ENCODE results near the gene EGR4. TPM values are rescaled to one million over a fixed set of nuclear protein-coding genes. Genes with fewer than 3 reads are reported as not detected.

The EGR4 gene
- total RNA-seq, 1 donor from 2014 or later, result 0.12 TPM

DNA sequence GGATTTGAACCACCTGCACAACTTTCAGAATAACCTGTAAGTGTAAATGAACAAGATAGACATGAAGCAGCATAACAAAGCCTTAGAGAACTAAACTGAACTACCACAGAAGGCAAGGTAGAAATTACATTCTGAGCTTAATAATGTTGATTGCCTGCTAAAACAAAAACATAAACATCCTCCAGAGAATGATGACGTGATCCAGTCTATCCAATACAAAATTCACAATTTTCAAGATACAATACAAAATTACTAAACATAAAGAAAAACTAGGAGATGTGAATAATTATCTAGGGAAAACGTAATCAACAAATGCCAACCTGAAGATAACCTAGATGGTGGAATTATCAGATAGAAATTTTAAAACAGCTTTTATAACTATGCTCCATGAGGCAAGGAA, 40.7 kb upstream of the EGR4 start:
- Mint-ChIP-seq H3K27me3 (peaks cover 7% of the 10 kb centered on the region), H3K36me3 (ENCODE audit: insufficient read depth) (no peaks in the 10 kb centered on the region), H3K27ac (no peak overlapping the region), H3K9me3 (ENCODE audit: low read depth) (peaks cover 7% of the 10 kb centered on the region), H3K4me1 (ENCODE audit: low read depth) (no peaks in the 10 kb centered on the region), H3K4me3 (ENCODE audit: low read depth) (no peak overlapping the region)
- no peak for DNase-seq (ENCODE audit: low spot score, unreplicated experiment)
- TF ChIP-seq, protein P1, sequence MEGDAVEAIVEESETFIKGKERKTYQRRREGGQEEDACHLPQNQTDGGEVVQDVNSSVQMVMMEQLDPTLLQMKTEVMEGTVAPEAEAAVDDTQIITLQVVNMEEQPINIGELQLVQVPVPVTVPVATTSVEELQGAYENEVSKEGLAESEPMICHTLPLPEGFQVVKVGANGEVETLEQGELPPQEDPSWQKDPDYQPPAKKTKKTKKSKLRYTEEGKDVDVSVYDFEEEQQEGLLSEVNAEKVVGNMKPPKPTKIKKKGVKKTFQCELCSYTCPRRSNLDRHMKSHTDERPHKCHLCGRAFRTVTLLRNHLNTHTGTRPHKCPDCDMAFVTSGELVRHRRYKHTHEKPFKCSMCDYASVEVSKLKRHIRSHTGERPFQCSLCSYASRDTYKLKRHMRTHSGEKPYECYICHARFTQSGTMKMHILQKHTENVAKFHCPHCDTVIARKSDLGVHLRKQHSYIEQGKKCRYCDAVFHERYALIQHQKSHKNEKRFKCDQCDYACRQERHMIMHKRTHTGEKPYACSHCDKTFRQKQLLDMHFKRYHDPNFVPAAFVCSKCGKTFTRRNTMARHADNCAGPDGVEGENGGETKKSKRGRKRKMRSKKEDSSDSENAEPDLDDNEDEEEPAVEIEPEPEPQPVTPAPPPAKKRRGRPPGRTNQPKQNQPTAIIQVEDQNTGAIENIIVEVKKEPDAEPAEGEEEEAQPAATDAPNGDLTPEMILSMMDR (IDR thresholded peaks at IDR 0.05; ENCODE audit: unreplicated experiment), result no peak

DNA sequence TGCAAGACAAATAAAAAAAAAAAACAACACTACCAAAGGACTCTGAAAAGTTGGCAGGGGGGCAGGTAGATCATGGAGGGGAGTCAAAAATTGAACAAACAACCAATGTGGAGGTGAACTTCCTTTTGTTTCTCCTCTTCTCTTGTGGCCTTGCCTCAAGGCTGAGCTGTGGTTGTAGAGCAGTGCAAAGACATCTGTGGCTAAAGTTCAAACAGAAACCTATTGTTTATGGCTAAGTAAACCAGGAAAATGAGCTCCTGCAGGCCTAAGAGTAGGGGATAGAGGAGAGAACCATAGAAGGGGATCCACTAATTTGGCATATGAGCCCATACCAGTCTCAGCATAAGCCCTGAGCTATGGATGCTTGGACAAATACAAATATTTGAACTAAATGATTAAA, 40.2 kb upstream of the EGR4 start:
- Mint-ChIP-seq H3K27ac (no peak overlapping the region), H3K4me3 (ENCODE audit: low read depth) (no peak overlapping the region), H3K9me3 (ENCODE audit: low read depth) (peaks cover 7% of the 10 kb centered on the region), H3K4me1 (ENCODE audit: low read depth) (no peaks in the 10 kb centered on the region), H3K27me3 (peaks cover 7% of the 10 kb centered on the region), H3K36me3 (ENCODE audit: insufficient read depth) (no peaks in the 10 kb centered on the region)
- TF ChIP-seq, protein P1 (IDR thresholded peaks at IDR 0.05; ENCODE audit: unreplicated experiment), result no peak
- DNase-seq (ENCODE audit: low spot score, unreplicated experiment), result no peak

DNA sequence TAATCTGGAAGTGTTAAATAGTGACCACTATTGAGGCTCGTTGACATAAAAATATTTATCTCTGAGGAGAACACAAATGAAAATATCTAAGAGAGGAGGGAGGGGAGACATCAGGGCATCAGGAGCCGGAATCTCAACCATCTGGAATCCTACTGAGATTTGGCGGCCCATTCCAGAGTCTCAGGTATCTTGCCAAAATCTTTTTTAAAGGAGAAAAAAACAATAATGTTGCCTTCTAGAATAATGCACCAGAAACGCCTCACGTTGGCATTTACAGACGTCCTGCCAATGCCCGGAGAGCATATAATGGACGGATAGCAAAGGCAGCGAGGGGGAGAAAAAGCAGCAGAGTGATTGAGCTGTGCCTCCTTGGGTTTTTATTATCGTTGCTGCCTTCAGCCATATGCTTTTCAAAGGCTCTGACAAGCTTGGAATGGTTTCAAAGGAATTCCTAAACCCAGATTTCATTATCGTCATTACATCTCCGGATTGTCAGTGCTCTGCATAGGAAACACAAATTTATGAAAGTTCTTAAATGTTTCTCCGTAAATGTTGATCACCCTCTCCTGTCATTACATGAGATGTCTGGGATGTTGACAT, 30.9 kb upstream of the EGR4 start:
- no peak for DNase-seq (ENCODE audit: low spot score, unreplicated experiment)
- H3K9me3 Mint-ChIP-seq (ENCODE audit: low read depth), result no peaks in the 10 kb centered on the region
- no peaks in the 10 kb centered on the region for H3K4me1 Mint-ChIP-seq (ENCODE audit: low read depth)
- H3K27me3 Mint-ChIP-seq, result peaks cover 49% of the 10 kb centered on the region
- TF ChIP-seq, protein P1 (IDR thresholded peaks at IDR 0.05; ENCODE audit: unreplicated experiment), result no peak
- H3K36me3 Mint-ChIP-seq (ENCODE audit: insufficient read depth), result no peaks in the 10 kb centered on the region
- H3K4me3 Mint-ChIP-seq (ENCODE audit: low read depth), result no peak overlapping the region
- no peak overlapping the region for H3K27ac Mint-ChIP-seq

DNA sequence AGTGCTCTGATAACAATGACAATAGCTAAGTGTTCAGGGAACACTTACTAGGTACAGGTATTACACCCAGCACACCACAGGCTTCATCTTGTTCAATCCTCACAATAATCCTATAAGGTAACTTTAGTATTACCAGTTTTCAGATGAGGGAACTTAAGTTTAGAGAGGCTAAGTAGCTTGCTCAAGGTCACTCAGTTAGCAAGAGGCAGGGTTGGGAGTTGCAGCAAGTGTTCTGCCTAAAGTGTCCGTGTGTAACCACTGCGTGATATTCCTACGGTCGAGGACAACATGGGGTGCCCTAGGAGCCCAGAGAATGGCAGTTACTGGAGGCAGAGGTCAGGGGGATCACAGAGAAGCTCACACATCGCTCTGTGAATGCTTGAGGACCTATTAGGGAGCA, 30.2 kb upstream of the EGR4 start:
- Mint-ChIP-seq H3K9me3 (ENCODE audit: low read depth) (no peaks in the 10 kb centered on the region), H3K4me3 (ENCODE audit: low read depth) (no peak overlapping the region), H3K36me3 (ENCODE audit: insufficient read depth) (no peaks in the 10 kb centered on the region), H3K27ac (no peak overlapping the region), H3K27me3 (peaks cover 52% of the 10 kb centered on the region), H3K4me1 (ENCODE audit: low read depth) (no peaks in the 10 kb centered on the region)
- TF ChIP-seq, protein P1 (IDR thresholded peaks at IDR 0.05; ENCODE audit: unreplicated experiment), result no peak
- no peak for DNase-seq (ENCODE audit: low spot score, unreplicated experiment)

DNA sequence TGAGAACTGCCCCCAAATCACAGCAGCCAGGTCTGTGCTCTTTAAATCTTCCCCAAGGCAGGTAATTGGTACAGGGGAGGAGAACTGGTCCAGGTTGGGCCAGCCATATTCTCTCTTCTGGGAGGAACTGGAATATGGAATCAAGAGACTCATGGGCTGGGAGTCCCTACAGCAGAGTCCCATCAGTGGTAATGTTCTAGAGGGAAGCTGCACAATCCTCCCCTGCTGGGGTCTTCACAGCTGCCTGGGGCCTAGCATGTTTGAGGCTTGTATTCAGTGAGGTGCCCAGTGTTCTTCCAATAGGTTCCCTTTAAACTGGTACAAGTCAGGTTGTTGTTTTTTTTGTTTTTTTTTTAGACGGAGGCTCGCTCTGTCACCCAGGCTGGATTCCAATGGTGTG, 21.1 kb upstream of the EGR4 start:
- no peaks in the 10 kb centered on the region for H3K36me3 Mint-ChIP-seq (ENCODE audit: insufficient read depth)
- no peak overlapping the region for H3K27ac Mint-ChIP-seq
- no peaks in the 10 kb centered on the region for H3K9me3 Mint-ChIP-seq (ENCODE audit: low read depth)
- no peaks in the 10 kb centered on the region for H3K4me1 Mint-ChIP-seq (ENCODE audit: low read depth)
- peaks cover 47% of the 10 kb centered on the region for H3K27me3 Mint-ChIP-seq
- no peak overlapping the region for H3K4me3 Mint-ChIP-seq (ENCODE audit: low read depth)
- TF ChIP-seq, protein P1 (IDR thresholded peaks at IDR 0.05; ENCODE audit: unreplicated experiment), result no peak
- no peak for DNase-seq (ENCODE audit: low spot score, unreplicated experiment)
